CD14-positive monocyte (primary cell): ENCODE data around the gene MACROD2. TPM values are rescaled to one million over a fixed set of nuclear protein-coding genes. Genes with fewer than 3 reads are reported as not detected.

Experiments used
- DNase-seq, 3 donors: peaks; one replicate each; pipeline ENCODE4 v3.0.0-alpha.2; 2011 to 2022
- H2AFZ ChIP-seq: 2 replicates; pipeline ENCODE4 v1.6.0; 2012; ENCODE audit warnings: mild to moderate bottlenecking, low read depth, low read length, inconsistent platforms; ENCODE audit not compliant: insufficient read depth, poor library complexity, severe bottlenecking
- H3K27ac ChIP-seq, 2 donors: 1 replicate in 1 of 2; 2 replicates in 1 of 2; pipeline ENCODE4 v1.5.1; 2012 to 2013; ENCODE audit warnings: low read length in 2 of 2, control low read depth in 1 of 2, inconsistent platforms in 1 of 2, low read depth in 1 of 2, mild to moderate bottlenecking in 1 of 2
- H3K27me3 ChIP-seq, 2 donors: one replicate each; pipeline versions ENCODE4 v1.6.0 to v1.6.1; 2011 to 2013; ENCODE audit warnings: low read length in 2 of 2; ENCODE audit not compliant: control insufficient read depth in 2 of 2, insufficient read depth in 2 of 2
- H3K36me3 ChIP-seq, 2 donors: replicated peaks in 1 of 2; 1 replicate in 1 of 2; 2 replicates in 1 of 2; pipeline versions ENCODE4 v1.5.1 to v1.6.1; 2012 to 2013; ENCODE audit warnings: low read length in 2 of 2, control low read depth in 1 of 2, inconsistent platforms in 1 of 2, mild to moderate bottlenecking in 1 of 2; ENCODE audit not compliant: insufficient read depth in 2 of 2, control insufficient read depth in 1 of 2
- H3K4me1 ChIP-seq, 2 donors: 1 replicate in 1 of 2; 2 replicates in 1 of 2; pipeline versions ENCODE4 v1.5.1 to v1.6.1; 2012 to 2013; ENCODE audit warnings: low read length in 2 of 2, control low read depth in 1 of 2, inconsistent platforms in 1 of 2, mild to moderate bottlenecking in 1 of 2, moderate library complexity in 1 of 2; ENCODE audit not compliant: insufficient read depth in 2 of 2, control insufficient read depth in 1 of 2
- H3K4me2 ChIP-seq: replicated peaks from 2 replicates; pipeline ENCODE3; 2012; ENCODE audit warnings: low read length, moderate library complexity, mild to moderate bottlenecking; ENCODE audit not compliant: poor library complexity, severe bottlenecking; ENCODE audit errors: extremely low read depth
- H3K4me3 ChIP-seq, 3 experiments: fragments of 200-600 bp in 1 of 3; sonication (generic) in 1 of 3; replicated peaks in 1 of 3; 1 replicate in 2 of 3; 2 replicates in 1 of 3; pipeline ENCODE4 v1.5.1; 2011 to 2013; ENCODE audit warnings: low read length in 3 of 3, mild to moderate bottlenecking in 3 of 3, control low read depth in 2 of 3, low read depth in 2 of 3, inconsistent platforms in 1 of 3, moderate library complexity in 1 of 3
- H3K79me2 ChIP-seq: 2 replicates; pipeline ENCODE4 v1.6.0; 2012; ENCODE audit warnings: mild to moderate bottlenecking, control low read depth, inconsistent platforms, low read length, moderate library complexity; ENCODE audit not compliant: insufficient read depth
- H3K9ac ChIP-seq: 2 replicates; pipeline ENCODE4 v1.6.0; 2017; ENCODE audit warnings: low read length, mild to moderate bottlenecking; ENCODE audit not compliant: insufficient read depth, poor library complexity, severe bottlenecking
- H3K9me3 ChIP-seq, 2 donors: replicated peaks in 1 of 2; 1 replicate in 1 of 2; 2 replicates in 1 of 2; pipeline versions ENCODE4 v1.5.1 to v1.6.1; 2012 to 2013; ENCODE audit warnings: low read length in 2 of 2, control low read depth in 1 of 2; ENCODE audit not compliant: control insufficient read depth in 1 of 2, insufficient read depth in 1 of 2
- H4K20me1 ChIP-seq: 2 replicates; pipeline ENCODE4 v1.6.0; 2012; ENCODE audit warnings: mild to moderate bottlenecking, low read length, control low read depth, moderate library complexity; ENCODE audit not compliant: insufficient read depth
- H3K27ac Mint-ChIP-seq, 7 donors: one replicate each; pipeline ENCODE4 v1.8.0; 2020; ENCODE audit warnings: mild to moderate bottlenecking in 7 of 7, mixed read lengths in 7 of 7, moderate library complexity in 6 of 7, inconsistent platforms in 2 of 7
- H3K27me3 Mint-ChIP-seq, 3 donors: one replicate each; pipeline ENCODE4 v1.8.0; 2021 to 2022; ENCODE audit warnings: low read depth in 3 of 3, mild to moderate bottlenecking in 3 of 3, mixed read lengths in 3 of 3, moderate library complexity in 3 of 3, inconsistent platforms in 1 of 3
- H3K36me3 Mint-ChIP-seq, 2 donors: one replicate each; pipeline ENCODE4 v1.8.0; 2020; ENCODE audit warnings: mixed read lengths in 2 of 2, inconsistent platforms in 1 of 2, mild to moderate bottlenecking in 1 of 2
- H3K4me1 Mint-ChIP-seq: one replicate; pipeline ENCODE4 v1.8.0; 2020; ENCODE audit warnings: mild to moderate bottlenecking, mixed read lengths
- H3K4me3 Mint-ChIP-seq, 2 donors: one replicate each; pipeline ENCODE4 v1.8.0; 2020; ENCODE audit warnings: mild to moderate bottlenecking in 2 of 2, mixed read lengths in 2 of 2, moderate library complexity in 1 of 2
- H3K9me3 Mint-ChIP-seq, 7 donors: one replicate each; pipeline ENCODE4 v1.8.0; 2020 to 2022; ENCODE audit warnings: mixed read lengths in 7 of 7, mild to moderate bottlenecking in 6 of 7, moderate library complexity in 6 of 7, inconsistent platforms in 2 of 7
- WGBS: methylation state at CpG from one replicate; pipeline ENCODE4 v1.1.5; 2013; ENCODE audit warnings: missing lambda C conversion rate; ENCODE audit not compliant: insufficient coverage; 5-methylcytosine and 5-hydroxymethylcytosine counted together
- intact Hi-C, 2 donors: fragments of 100-400 bp; cut with micrococcal nuclease; formaldehyde crosslinking; loops; one replicate each; pipeline versions ENCODE4 v1.15.0 to v1.15.1; 2023
- polyA plus RNA-seq, 3 donors: library from polyadenylated mRNA; depleted of rRNA in 1 of 3; unstranded in 2 of 3; stranded (reverse) in 1 of 3; fragments of 300-500 nt in 2 of 3; fragments of >200 nt in 1 of 3; fragmentation: Illumina TruSeq in 2 of 3; gene quantifications; 1 replicate in 2 of 3; 2 replicates in 1 of 3; pipeline ENCODE4 v1.2.3, GENCODE V29; 2012 to 2021
- TF ChIP-seq, protein P1 (sequence below): fragments of 200-600 bp; IDR thresholded peaks from one replicate; pipeline ENCODE4 v1.8.0; 2022; ENCODE audit warnings: antibody characterized with exemption, mild to moderate bottlenecking

MACROD2 gene
- polyA plus RNA-seq, 3 donors = 0.23 TPM; not detected in 2

DNA sequence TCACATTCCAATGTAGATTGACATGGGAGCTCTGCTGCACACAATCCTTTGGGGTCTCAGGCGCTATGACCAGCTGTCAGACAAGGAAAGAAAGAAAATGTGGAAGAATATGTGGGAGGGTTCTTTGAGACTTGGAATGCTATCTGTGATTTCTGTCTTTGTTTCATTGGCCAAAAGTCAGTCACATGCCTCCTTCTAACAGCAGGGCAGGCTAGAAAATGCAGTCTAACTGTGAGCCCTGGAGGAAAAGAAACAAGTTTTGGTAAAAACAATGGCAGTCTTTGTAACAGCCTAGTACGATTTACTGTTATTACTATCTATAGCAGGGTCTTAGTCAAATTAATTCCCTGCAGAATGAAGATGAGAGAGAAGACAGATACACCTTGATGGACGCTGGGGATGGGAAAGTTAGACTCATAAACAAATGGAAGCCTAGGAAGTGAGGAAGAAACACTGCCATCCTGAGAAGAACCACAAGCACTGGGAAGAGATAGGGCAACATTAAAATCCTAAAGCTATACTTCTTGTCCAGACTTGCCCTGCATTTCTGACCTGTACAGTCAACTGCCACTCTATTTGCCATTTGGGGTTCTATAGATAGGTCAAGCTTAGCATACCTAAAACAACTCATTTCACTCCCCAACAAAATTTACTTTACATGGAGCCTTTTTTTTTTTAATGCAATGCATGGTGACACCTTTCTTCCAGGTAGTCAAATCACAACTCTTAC, 1744.9 kb downstream of the MACROD2 start:
- 100% methylated on average over 2 of the region's 3 CpGs for WGBS

DNA sequence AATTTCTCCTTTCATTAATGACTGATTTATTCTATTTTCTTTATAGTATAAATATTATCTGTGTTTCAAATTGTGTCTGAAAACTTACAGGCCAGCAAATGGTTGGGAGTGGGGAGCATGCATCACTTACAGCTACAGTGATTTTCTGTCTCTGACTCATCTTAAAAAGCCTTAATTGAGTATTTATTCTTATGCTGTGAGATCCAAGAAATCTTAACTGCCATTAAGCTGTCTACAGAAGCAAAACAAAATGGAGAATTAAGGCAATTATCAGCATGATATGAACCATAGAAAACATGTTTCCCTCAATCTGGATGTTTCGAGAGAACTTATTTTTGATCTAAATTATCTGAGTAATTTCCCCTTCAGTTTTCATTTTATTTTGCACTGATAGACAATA, 1746.8 kb downstream of the MACROD2 start:
- H3K4me3 Mint-ChIP-seq = no peak overlapping the region
- TF ChIP-seq, protein P1, sequence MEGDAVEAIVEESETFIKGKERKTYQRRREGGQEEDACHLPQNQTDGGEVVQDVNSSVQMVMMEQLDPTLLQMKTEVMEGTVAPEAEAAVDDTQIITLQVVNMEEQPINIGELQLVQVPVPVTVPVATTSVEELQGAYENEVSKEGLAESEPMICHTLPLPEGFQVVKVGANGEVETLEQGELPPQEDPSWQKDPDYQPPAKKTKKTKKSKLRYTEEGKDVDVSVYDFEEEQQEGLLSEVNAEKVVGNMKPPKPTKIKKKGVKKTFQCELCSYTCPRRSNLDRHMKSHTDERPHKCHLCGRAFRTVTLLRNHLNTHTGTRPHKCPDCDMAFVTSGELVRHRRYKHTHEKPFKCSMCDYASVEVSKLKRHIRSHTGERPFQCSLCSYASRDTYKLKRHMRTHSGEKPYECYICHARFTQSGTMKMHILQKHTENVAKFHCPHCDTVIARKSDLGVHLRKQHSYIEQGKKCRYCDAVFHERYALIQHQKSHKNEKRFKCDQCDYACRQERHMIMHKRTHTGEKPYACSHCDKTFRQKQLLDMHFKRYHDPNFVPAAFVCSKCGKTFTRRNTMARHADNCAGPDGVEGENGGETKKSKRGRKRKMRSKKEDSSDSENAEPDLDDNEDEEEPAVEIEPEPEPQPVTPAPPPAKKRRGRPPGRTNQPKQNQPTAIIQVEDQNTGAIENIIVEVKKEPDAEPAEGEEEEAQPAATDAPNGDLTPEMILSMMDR = no peak
- intact Hi-C loops = no loop called here
- H3K79me2 ChIP-seq = no peaks in the 10 kb centered on the region
- H3K4me1 Mint-ChIP-seq = no peaks in the 10 kb centered on the region
- H3K27me3 ChIP-seq = no peaks in the 10 kb centered on the region
- no peak overlapping the region for H3K27ac Mint-ChIP-seq
- H3K36me3 ChIP-seq = no peaks in the 10 kb centered on the region
- peaks cover 0 to 9% (median 3%) of the 10 kb centered on the region in 7 donors for H3K9me3 Mint-ChIP-seq
- no peaks in the 10 kb centered on the region for H4K20me1 ChIP-seq
- no peaks in the 10 kb centered on the region for H3K36me3 Mint-ChIP-seq
- H3K4me2 ChIP-seq = no peak overlapping the region
- no CpG with 5 or more reads among the region's 1 CpG for WGBS
- H3K4me3 ChIP-seq = no peak overlapping the region
- DNase-seq = no peak
- no peak overlapping the region for H2AFZ ChIP-seq
- H3K27ac ChIP-seq = no peak overlapping the region
- no peak overlapping the region for H3K9ac ChIP-seq
- no peaks in the 10 kb centered on the region for H3K4me1 ChIP-seq
- peaks cover 0 to 2% (median 0%) of the 10 kb centered on the region in 3 donors for H3K27me3 Mint-ChIP-seq
- H3K9me3 ChIP-seq = peaks cover 2 to 10% of the 10 kb centered on the region in 2 donors

More for the DNA sequence above, 1744.9 kb downstream of the MACROD2 start:
- Histone ChIP-seq H3K27ac (no peak overlapping the region), H2AFZ (no peak overlapping the region), H3K9me3 (peaks cover 0 to 4% of the 10 kb centered on the region in 2 donors), H3K36me3 (no peaks in the 10 kb centered on the region), H3K27me3 (no peaks in the 10 kb centered on the region), H4K20me1 (no peaks in the 10 kb centered on the region), H3K9ac (no peak overlapping the region), H3K4me1 (no peaks in the 10 kb centered on the region), H3K4me3 (no peak overlapping the region), H3K79me2 (no peaks in the 10 kb centered on the region), H3K4me2 (no peak overlapping the region)
- Mint-ChIP-seq H3K4me3 (no peak overlapping the region), H3K27me3 (peaks cover 0 to 2% (median 0%) of the 10 kb centered on the region in 3 donors), H3K36me3 (no peaks in the 10 kb centered on the region), H3K9me3 (peaks cover 0 to 7% (median 0%) of the 10 kb centered on the region in 7 donors), H3K4me1 (no peaks in the 10 kb centered on the region), H3K27ac (no peak overlapping the region)
- intact Hi-C loops = no loop called here
- DNase-seq = no peak
- TF ChIP-seq, protein P1 = no peak
